Coronary artery (tissue), 2 donors: ENCODE data around the gene SYT5.
"Not testable (repeated sequence)": the region's sequence is repeated elsewhere in the genome, so short reads cannot be mapped to it uniquely, and the experiment has no call there.

Source experiments
- DNase-seq: peaks from one replicate; pipeline ENCODE4 v3.0.0-alpha.2; 2017; ENCODE audit warnings: low spot score
- H3K27ac ChIP-seq, 2 donors: fragments of 200-600 bp; sonication (generic); one replicate each; pipeline ENCODE4 v1.5.1; 2016 to 2019
- H3K4me3 ChIP-seq: fragments of 200-600 bp; sonication (generic); 2 replicates; pipeline ENCODE4 v1.5.1; 2016; ENCODE audit warnings: mild to moderate bottlenecking, moderate library complexity
- TF ChIP-seq, protein P1 (sequence below): fragments of 200-600 bp; sonication (generic); IDR thresholded peaks from one replicate; pipeline ENCODE4 v1.5.1; 2019; ENCODE audit warnings: antibody characterized with exemption

Gene SYT5

GRCh38 chr19:55158423-55158822, 21.7 kb downstream of the SYT5 start:
- TF ChIP-seq, protein P1, sequence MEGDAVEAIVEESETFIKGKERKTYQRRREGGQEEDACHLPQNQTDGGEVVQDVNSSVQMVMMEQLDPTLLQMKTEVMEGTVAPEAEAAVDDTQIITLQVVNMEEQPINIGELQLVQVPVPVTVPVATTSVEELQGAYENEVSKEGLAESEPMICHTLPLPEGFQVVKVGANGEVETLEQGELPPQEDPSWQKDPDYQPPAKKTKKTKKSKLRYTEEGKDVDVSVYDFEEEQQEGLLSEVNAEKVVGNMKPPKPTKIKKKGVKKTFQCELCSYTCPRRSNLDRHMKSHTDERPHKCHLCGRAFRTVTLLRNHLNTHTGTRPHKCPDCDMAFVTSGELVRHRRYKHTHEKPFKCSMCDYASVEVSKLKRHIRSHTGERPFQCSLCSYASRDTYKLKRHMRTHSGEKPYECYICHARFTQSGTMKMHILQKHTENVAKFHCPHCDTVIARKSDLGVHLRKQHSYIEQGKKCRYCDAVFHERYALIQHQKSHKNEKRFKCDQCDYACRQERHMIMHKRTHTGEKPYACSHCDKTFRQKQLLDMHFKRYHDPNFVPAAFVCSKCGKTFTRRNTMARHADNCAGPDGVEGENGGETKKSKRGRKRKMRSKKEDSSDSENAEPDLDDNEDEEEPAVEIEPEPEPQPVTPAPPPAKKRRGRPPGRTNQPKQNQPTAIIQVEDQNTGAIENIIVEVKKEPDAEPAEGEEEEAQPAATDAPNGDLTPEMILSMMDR = no peak
- no peak overlapping the region for H3K4me3 ChIP-seq
- no peak for DNase-seq
- H3K27ac ChIP-seq = no peak overlapping the region

DNA sequence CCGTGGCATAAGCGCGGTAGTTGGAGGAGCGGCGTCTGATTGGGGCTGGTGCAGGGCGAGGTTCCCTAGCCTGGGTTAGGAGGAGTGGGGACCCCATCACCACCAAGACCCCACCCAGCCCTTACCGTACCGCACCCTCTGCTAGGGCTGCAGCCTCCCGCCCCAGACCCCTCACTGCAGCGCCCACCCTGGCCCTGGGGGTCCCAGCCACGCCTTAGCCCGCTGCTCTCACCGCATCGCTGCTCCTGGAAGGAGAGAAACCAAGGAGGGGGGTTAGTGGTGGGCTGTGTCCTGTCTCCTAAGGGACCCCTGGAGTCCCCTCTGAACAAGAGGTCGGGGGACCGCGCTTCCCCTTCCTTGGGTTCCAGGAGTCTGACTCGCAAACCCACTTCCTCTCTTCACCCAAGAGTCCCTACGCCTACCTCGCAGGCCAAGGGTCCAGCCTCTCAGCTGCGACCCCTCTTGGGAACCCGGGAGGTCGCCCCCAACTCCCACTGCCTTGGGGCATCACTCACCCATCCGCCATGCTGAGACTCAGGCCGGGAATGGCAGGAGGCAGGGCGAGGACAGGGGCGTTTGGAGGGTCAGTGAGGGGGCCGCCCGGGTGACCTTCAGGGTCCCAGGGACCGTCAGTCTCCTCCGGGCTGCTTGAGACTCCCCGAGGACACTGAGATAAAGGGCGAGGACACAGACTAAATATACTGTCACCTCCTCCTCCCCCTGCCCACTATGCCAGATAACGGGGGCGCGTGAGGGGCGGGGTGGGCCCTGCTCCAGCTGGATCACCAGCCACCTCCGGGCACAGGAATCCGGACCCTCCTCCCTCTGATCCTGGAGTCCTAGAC, 22.8 kb downstream of the SYT5 start, which contains the start of gene TNNI3:
TSS of gene TNNI3 (minus strand) at position 669 of the 845 bp plus-strand sequence. CDS start at position 526, 143 bp downstream.
- Histone ChIP-seq H3K27ac (no peak within 1 kb of the TSS), H3K4me3 (no peak within 1 kb of the TSS)
- TF ChIP-seq, protein P1 = no peak
- DNase-seq = no peak

DNA sequence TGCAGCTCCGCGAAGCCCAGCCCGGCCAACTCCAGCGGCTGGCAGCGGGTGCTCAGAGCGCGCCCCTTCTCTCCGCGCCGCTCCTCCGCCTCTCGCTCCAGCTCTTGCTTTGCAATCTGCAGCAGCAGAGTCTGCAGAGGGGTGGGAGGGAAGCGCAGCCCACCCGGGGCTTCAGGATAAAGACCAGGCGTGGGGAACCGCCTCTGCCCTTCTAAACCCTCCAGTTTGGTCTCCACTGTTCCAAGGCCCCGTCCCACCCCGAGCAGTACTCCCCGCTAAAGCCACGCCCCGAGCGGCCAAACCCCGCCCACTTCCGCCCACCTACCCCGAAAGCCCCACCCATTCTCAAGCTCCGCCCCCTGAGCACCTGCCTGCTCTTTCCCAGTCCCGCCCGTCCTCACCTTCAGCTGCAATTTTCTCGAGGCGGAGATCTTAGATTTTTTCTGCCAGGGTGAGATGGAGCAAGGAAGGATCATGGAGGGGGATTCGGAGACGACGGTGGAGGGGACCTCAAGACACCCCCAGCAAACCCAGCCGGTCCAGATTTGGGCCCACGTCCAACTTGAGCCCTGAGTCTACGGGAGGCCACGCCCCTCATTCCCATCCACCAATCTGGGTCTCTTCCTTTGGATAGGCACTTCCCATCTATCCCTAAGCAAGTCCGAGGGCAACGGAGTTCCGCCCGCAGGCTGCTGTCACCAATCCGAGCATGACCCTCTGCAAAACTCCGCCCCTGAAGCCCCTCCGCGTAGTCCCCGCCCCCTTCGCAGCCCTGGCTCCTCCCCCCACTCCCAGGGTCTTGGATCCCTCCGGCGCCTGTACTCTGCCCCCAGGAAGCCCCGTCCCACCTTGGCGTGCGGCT, 23.7 kb downstream of the SYT5 start:
- DNase-seq = no peak
- TF ChIP-seq, protein P1 = no peak
- Histone ChIP-seq H3K27ac (no peak overlapping the region), H3K4me3 (no peak overlapping the region)

- DNase-seq, H3K27ac ChIP-seq, H3K4me3 ChIP-seq: not testable (repeated sequence)
Measured at GRCh38 chr19:55155784-55156183, 24.3 kb downstream of the SYT5 start.

GRCh38 chr19:55153652-55154264, 26.3 kb downstream of the SYT5 start:
- no peak for DNase-seq
- Histone ChIP-seq H3K27ac (no peak overlapping the region), H3K4me3 (no peak overlapping the region)
- TF ChIP-seq, protein P1 = no peak

GRCh38 chr19:55152017-55152416, 28.1 kb downstream of the SYT5 start:
- Histone ChIP-seq H3K4me3 (no peak overlapping the region), H3K27ac (no peak overlapping the region)
- no peak for DNase-seq
- TF ChIP-seq, protein P1 = no peak
